HT-29 (cell line): ENCODE results near the gene ZNF296. TPM values are rescaled to one million over a fixed set of nuclear protein-coding genes. Genes with fewer than 3 reads are reported as not detected.

Experiments
- DNase-seq: peaks from one replicate; pipeline ENCODE4 v3.0.0-alpha.2; 2015; ENCODE audit warnings: low spot score
- total RNA-seq: library from RNA; depleted of rRNA; stranded (reverse); fragments of >200 nt; shearing (Covaris generic); gene quantifications from 2 replicates; pipeline ENCODE4 v1.2.3, GENCODE V29; 2014

The ZNF296 gene
- total RNA-seq, 1 experiment from 2014 or later: 1.5 TPM

DNA sequence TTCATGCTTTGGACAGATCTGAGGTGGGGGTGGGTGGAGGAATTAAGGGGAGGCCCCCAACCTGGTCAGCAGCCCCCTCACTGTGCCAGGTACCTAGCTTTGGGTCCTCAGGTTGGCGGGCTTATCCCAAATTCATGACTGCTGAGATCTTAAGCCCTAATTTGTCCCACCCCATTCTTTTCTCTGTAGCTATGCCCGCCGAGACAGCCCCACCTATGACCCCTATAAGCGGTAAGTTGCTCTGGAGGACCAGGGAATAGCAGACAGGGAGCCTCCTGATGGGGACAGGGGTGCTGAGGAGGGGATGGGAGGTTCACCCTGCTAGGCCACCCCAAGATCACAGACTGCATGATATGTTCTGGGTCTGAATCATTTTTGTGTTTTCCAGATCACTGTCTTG is 14.3 kb downstream of the ZNF296 start:
- DNase-seq: no peak

DNA sequence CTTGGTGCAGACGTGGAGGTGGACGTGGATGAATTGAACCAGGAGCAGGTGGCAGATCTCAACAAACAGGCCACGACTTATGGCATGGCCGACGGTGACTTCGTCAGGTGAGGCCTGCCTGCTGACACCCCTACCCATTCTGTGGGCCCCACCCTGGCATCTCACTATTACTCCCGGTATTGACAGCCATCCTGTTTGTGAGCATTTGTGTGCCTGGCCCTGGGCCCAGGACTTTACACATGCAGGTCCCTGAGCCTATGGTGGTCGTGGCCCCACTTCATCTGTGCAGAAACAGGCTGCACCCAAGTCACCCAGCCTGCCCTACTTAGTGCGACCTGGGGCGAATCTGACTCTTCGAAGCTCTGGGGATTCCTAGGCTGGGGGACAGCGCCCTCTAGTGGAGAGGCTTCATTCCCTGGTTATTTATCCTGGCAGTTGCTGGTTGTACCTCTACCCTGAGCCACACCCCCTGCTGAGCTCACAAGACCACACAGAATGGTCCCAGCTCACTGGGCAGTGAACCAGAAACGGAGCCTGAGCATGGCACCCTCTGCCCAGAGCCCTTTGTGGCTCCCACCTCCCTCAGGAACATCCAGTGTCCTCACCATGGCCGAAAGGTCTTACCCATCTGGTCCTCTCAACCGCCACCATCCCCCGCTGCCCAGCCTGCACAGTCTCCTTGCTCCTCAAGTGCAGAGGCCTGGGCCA is 16.9 kb downstream of the ZNF296 start:
- DNase-seq: peak; percentile 98

- DNase-seq: no peak
These were observed 17.6 kb downstream of the ZNF296 start for GRCh38 chr19:45058622-45059159.

- no peak for DNase-seq
These were observed 18.8 kb downstream of the ZNF296 start for GRCh38 chr19:45057444-45057843.

DNA sequence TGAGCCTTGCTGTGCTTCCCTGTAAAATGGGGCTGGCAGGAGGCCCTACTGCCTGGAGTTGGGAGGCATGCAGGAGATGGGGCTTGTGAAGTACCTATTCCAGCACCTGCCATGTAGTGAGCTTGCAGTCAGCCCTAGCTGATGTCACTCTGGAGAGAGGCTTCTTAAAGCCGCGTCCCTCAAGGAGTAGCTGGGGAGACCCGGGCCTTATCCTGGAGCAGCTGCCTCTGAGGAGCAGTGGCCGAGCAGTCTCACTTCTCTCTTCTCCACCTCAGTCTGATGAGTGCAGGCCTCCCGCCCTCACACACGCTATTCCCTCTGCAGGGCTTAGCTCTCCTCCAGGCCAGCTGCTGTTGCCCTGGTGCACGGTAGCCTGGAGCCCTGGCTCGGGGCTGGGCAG is 19.4 kb downstream of the ZNF296 start:
- no peak for DNase-seq

DNA sequence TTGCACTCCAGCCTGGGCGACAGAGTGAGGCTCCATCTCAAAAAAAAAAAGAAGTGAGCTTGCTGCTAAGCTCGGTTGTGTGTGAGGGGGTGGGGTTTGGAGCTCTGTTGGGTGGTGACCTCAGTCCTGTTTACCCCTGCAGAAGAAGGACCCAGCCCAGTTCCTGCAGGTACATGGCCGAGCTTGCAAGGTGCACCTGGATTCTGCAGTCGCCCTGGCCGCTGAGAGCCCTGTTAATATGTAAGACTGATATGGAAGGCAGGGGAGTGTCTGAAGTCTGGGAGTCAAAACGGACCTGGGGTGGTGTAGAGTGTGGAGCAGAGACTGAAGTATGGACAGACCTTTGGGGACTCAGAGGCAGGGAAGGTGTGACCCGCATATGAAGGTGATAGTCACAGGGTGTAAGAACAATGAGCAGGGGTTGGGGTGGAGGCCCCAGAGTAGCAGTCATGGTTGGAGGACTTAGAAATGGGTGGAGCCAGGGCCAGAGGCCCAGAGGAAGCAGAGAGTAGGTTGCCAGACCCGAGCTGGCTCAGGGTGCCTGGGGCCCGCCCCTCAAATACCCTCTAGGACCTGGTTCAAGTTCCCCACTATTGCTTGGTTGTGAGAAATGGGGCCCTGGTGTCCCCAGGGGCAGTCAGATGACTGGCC is 24.2 kb downstream of the ZNF296 start:
- no peak for DNase-seq

- DNase-seq: no peak
These were observed 26.2 kb downstream of the ZNF296 start for GRCh38 chr19:45050036-45050435.

DNA sequence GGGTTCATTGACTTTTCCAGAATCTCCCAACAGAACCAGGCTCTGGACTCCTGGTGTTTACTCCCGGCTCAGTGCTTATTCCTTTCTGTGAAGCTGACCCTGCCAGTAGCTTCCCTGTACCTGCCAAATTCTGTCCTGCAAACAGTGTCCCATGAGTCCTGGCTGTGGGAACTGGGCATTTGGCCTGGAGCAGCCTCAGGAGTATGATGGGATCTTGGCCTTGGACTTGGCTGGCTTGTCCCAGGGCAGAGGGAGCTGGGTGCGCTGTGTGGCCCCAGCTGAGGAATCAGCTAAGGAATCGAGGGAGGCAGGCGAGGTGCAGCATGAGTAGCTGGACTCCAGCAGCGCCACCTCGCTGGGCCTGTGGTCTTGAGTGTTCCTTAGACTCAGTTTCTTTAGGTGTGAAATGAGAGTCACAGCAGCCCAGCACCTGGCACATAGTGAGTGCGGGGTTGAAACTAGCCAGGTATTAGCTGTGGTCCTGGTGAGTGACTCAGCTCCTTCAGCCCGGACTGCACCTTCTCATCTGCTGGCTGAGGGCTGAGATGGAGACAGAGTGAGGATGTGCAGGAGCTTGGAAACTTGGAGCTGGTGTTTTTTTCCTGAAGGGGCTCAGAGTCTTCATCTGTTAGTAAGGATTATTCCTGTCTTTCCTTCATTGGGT is 27.1 kb downstream of the ZNF296 start:
- no peak for DNase-seq

DNA sequence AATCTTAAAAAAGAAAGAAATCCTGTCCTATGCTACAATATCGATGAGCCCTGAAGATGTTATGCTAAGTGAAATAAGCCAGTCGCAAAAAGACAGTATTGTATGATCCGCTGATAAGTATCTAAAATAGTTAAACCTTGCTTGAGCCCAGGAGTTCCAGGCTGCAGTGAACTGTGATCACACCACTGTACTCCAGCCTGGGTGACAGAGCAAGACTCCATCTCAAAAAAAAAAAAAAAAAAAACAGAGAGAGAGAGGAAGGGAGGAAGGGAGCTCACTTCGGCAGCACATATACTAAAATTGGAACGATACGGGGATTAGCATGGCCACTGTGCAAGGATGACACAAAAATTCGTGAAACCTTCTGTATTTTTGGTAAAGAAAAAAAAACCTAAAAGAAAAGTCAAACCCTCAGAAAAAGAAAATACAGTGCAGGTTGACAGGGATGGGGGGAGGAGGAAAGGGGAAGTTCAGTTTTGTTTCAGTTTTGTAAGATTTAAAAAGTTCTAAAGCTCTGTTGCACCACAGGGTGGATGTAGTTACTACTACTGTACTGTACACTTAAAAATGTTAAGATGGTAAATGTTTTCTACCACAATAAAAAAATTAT is 29.0 kb downstream of the ZNF296 start:
- DNase-seq: no peak

DNA sequence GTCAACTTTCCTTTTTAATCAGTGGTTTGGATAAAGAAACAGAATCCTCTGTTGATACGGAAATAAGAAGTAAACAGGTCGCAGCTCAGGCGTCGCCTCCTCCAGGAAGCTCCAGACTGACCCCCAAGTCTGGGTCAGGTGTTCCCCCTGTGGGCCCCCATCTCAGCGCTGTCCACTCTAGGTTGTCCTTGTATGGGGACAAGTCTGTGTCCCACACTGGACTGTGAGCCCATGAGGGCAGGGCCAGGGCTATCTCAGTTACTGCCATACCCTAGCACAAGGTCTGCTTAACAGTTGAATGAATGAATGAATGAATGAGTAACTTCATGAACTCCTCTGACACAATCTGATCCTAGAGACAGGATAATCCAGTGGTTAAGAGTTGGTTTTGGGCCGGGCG is 29.9 kb downstream of the ZNF296 start:
- no peak for DNase-seq

- DNase-seq: no peak
These were observed 30.5 kb downstream of the ZNF296 start for GRCh38 chr19:45045671-45046353.

GRCh38 chr19:45041125-45041524 is 35.2 kb downstream of the ZNF296 start:
- no peak for DNase-seq

DNA sequence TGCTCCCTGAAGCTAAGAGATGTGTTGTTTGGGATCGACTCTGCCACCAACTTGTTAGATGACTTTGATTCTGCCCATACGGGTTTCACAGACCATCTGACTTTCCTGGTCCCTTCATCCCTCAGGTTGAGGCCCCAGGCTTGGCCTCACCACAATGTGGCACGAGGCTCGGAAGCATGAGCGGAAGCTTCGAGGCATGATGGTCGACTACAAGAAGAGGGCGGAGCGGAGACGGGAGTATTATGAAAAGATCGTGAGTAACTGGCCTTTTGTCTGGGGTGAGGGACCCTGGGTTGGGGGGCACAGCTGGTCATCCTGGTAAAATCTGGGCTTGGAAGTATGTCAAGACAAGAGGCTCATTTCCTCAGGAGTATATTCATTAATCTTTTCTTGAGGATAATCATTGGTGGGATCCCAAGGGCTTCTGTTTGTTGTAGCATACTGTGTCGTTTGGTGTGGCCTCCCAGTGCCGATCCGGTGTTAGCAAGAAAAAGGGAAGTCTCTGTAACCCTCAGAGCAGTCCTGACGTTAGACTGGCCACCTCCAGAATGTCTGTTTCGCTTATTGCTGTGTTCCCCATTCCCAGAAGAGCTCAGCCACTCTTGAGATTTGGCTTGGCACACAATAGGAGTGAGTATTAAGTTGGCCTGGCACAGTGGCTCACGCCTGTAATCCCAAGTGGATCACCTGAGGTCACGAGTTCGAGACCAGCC is 36.1 kb downstream of the ZNF296 start:
- DNase-seq: no peak

GRCh38 chr19:45038931-45039893 is 37.1 kb downstream of the ZNF296 start, which contains the start of gene CLASRP:
CLASRP (plus strand) TSS chr19:45039045; CDS start chr19:45040213, 1,168 bp downstream.
- peak; percentile 98 for DNase-seq

GRCh38 chr19:45037393-45038169 is 38.7 kb downstream of the ZNF296 start:
- no peak for DNase-seq

DNA sequence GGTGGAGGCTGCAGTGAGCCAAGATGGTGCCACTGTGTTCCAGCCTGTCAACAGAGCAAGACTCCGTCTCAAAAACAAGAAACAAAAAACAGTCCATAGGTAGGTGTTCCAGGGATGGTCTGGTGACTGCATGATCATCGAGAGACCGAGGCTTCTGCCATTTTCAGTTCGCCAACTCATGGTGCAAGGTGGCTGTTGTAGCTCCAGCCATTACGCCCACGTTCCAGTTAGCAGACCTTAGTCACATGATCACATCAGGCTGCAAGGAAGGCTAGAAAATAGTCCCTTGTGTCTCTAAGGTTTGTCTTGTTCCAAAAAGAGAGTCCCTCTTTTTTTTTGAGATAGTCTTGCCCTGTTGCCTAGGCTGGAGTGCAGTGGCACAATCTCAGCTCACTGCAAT is 40.5 kb downstream of the ZNF296 start:
- no peak for DNase-seq

DNA sequence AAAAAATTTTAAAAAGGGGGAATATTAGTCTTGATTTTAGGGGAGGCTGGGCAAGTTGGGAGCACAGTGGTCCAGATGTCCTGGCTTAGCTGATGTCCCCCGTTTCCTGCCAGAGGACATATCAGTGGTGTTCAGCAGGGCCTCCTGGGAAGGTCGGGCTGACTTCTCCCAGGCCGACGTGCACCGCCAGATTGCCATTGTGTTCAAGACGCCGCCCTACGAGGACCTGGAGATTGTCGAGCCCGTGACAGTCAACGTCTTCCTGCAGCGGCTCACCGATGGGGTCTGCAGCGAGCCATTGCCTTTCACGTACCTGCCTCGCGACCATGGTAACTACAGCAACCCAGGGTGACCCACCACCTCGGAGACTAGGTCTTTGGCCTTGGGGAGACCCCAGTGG is 43.9 kb downstream of the ZNF296 start:
- no peak for DNase-seq

DNA sequence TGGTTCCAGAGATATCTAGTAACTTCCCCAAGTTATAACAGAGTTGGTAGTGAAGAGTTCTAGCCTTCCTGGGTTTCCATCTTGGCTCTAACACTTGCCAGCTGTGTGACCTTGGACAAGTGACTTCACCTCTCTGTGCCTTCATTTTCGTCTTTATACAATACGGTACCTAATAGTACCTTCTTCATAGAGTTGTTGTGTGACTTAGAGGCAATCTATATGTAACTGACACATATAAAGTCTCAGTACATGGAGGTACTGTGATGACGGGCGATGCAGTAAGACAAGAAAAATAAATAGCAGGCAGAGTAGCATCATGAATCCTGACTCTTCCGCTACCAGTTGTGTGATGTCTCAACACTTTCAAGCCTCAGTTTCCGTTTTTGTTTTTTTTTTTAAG is 45.5 kb downstream of the ZNF296 start:
- no peak for DNase-seq

DNA sequence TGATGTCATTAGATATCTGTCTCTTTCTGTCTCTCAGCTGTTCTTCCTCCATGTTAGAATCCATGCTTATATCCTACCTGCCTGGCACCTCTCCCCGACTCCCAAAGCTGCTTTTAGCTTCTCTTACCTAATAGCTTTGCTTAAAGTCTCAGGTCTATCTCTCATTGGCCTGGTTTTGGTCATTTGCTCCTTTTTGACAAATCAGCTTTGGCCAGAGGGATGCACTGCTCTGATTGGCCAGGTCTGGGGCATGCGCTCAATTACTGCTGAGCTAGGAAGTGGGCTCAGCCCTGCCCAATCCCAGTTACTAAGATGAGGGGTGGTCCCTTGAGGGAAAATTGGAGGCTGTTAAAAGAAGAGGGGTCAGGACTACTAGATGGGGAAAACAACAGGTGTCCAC is 48.9 kb downstream of the ZNF296 start:
- DNase-seq: no peak
